Testis (tissue), 3 donors: ENCODE measurements around the gene GABRR2. TPM values are rescaled to one million over a fixed set of nuclear protein-coding genes. Genes with fewer than 3 reads are reported as not detected.
"Not testable (repeated sequence)": the region's sequence is repeated elsewhere in the genome, so short reads cannot be mapped to it uniquely, and the experiment has no call there.

Experiments used
- DNase-seq: peaks from one replicate; pipeline ENCODE4 v3.0.0-alpha.2; 2019
- H3K27ac ChIP-seq, 2 donors: fragments of 200-600 bp; sonication (generic); one replicate each; pipeline ENCODE4 v1.5.1; 2019
- H3K27me3 ChIP-seq: fragments of 200-600 bp; sonication (generic); one replicate; pipeline ENCODE4 v1.5.1; 2019
- H3K36me3 ChIP-seq: fragments of 200-600 bp; sonication (generic); one replicate; pipeline ENCODE4 v1.5.1; 2017; ENCODE audit warnings: low read depth; ENCODE audit errors: missing control alignments
- H3K4me1 ChIP-seq: fragments of 200-600 bp; sonication (generic); one replicate; pipeline ENCODE4 v1.5.1; 2019
- H3K4me3 ChIP-seq, 2 donors: fragments of 200-600 bp; sonication (generic); one replicate each; pipeline ENCODE4 v1.5.1; 2017 to 2019
- H3K9me3 ChIP-seq: fragments of 200-600 bp; sonication (generic); one replicate; pipeline ENCODE4 v1.5.1; 2017
- POLR2A ChIP-seq: fragments of 450-650 bp; IDR thresholded peaks from one replicate; pipeline ENCODE4 v1.6.1; 2017; ENCODE audit warnings: antibody characterized with exemption, mild to moderate bottlenecking, moderate library complexity
- WGBS, 2 donors: methylation state at CpG; one replicate each; pipeline ENCODE4 v1.1.5; 2018; 5-methylcytosine and 5-hydroxymethylcytosine counted together
- intact Hi-C: fragments of 100-400 bp; cut with DNase I; formaldehyde crosslinking; loops from one replicate; pipeline ENCODE4 v1.15.1; 2023; ENCODE audit warnings: low total_unique reads
- polyA plus RNA-seq: library from polyadenylated mRNA; stranded (reverse); fragments of 350-450 nt; fragmentation: Illumina TruSeq; extraction: RNeasy Lipid Tissue Mini Kit (QIAGEN cat#74804); gene quantifications from one replicate; pipeline ENCODE4 v1.2.3, GENCODE V29; 2014; ENCODE audit warnings: low read depth, low replicate concordance; ENCODE audit not compliant: insufficient read depth
- total RNA-seq, 2 donors: library from RNA; depleted of rRNA; stranded (reverse); fragments of >200 nt; gene quantifications; one replicate each; pipeline ENCODE4 v1.2.3, GENCODE V29; 2016
- TF ChIP-seq, protein P1 (sequence below), 3 experiments: fragments of 450-650 bp in 2 of 3; fragments of 200-600 bp in 1 of 3; sonication (generic) in 1 of 3; IDR thresholded peaks; one replicate each; pipeline ENCODE4 v1.5.1; 2016 to 2019; ENCODE audit warnings: antibody characterized with exemption in 3 of 3, mild to moderate bottlenecking in 2 of 3, moderate library complexity in 1 of 3

Gene GABRR2
- total and polyA plus RNA-seq, 3 donors from 2014 or later: 0.62 to 0.79 TPM; not detected in 1

- intact Hi-C loops: no loop called here
- no peak overlapping the region for H3K27ac ChIP-seq
Measured at GRCh38 chr6:89297695-89298351, 17.3 kb downstream of the GABRR2 start.

DNA sequence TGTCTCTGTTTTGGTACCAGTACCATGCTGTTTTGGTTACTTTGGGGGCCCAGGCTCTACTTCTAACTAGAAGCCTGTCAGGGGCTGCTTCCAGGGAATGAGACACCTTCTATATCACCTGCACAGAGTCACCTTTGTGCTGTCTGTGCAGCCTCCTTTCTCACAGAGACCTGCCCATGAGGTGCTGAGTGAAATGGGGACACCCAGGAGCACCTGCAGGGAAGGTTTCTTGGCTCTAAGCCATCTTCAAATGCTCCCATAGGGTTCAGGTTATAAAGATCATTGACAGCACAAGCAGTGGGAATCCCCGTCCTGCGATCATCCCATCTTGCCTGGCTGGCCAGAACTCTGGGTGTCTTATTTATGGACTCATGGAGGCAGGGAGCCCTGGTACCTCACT lies 19.1 kb downstream of the GABRR2 start:
- no peak overlapping the region for H3K27ac ChIP-seq
- H3K27me3 ChIP-seq: no peaks in the 10 kb centered on the region
- no peaks in the 10 kb centered on the region for H3K4me1 ChIP-seq
- no peaks in the 10 kb centered on the region for H3K36me3 ChIP-seq
- 100% methylated on average over 2 of the region's 2 CpGs; no CpG with 5 or more reads in 1 of the 2 donors for WGBS, 2 donors
- no peak for DNase-seq
- intact Hi-C loops: no loop called here
- no peaks in the 10 kb centered on the region for H3K9me3 ChIP-seq
- H3K4me3 ChIP-seq: no peak overlapping the region
- TF ChIP-seq POLR2A: no peak
- TF ChIP-seq, protein P1, sequence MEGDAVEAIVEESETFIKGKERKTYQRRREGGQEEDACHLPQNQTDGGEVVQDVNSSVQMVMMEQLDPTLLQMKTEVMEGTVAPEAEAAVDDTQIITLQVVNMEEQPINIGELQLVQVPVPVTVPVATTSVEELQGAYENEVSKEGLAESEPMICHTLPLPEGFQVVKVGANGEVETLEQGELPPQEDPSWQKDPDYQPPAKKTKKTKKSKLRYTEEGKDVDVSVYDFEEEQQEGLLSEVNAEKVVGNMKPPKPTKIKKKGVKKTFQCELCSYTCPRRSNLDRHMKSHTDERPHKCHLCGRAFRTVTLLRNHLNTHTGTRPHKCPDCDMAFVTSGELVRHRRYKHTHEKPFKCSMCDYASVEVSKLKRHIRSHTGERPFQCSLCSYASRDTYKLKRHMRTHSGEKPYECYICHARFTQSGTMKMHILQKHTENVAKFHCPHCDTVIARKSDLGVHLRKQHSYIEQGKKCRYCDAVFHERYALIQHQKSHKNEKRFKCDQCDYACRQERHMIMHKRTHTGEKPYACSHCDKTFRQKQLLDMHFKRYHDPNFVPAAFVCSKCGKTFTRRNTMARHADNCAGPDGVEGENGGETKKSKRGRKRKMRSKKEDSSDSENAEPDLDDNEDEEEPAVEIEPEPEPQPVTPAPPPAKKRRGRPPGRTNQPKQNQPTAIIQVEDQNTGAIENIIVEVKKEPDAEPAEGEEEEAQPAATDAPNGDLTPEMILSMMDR (IDR thresholded peaks at IDR 0.05): no peak

More at GRCh38 chr6:89297695-89298351, 17.3 kb downstream of the GABRR2 start:
- no peaks in the 10 kb centered on the region for H3K27me3 ChIP-seq
- WGBS, 2 donors: 53 to 56% methylated on average over 12 of the region's 12 CpGs
- no peaks in the 10 kb centered on the region for H3K36me3 ChIP-seq
- H3K4me1 ChIP-seq: no peaks in the 10 kb centered on the region
- TF ChIP-seq POLR2A: no peak
- TF ChIP-seq, protein P1 (IDR thresholded peaks at IDR 0.05): no peak
- no peak for DNase-seq
- H3K4me3 ChIP-seq: no peak overlapping the region
- H3K9me3 ChIP-seq: no peaks in the 10 kb centered on the region

DNA sequence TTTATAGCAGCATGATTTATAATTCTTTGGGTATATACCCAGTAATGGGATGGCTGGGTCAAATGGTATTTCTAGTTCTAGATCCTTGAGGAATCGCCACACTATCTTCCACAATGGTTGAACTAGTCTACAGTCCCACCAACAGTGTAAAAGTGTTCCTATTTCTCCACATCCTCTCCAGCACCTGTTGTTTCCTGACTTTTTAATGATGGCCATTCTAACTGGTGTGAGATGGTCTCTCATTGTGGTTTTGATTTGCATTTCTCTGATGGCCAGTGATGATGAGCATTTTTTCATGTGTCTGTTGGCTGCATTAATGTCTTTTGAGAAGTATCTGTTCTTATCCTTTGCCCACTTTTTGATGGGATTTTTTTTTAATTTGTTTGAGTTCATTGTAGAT lies 20.0 kb downstream of the GABRR2 start:
- H3K27ac ChIP-seq, H3K9me3 ChIP-seq, intact Hi-C loops, H3K4me1 ChIP-seq, H3K27me3 ChIP-seq, H3K4me3 ChIP-seq, DNase-seq, H3K36me3 ChIP-seq: not testable (repeated sequence)
- 94 to 100% methylated on average over 1 of the region's 1 CpG for WGBS, 2 donors

DNA sequence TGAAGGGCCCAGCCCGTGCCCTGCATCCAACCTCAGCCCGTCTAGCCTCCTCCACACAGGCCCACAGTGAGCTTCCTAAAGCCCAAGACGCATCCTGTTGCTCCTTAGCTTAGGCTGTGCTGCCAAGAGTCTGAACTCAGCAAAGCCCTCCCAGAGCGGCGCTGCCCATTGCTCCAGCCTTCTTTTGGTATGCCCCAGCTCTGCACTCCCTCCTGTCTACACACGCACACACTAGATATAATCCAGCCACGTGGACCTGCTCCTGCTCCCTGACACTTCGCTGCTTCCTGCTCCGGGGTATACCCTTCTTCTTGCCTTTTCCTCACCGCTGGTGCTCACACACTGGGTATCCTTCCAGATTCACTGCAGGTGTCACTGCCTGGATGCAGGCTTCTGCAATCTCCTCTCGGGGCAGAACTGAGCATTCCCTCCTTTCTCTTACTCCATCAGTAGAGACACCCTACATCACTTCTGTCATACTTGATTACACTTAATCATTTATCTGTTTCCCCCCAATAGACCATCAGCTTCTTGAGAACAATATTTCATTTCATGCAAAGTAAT lies 23.8 kb downstream of the GABRR2 start:
- TF ChIP-seq, protein P1 (IDR thresholded peaks at IDR 0.05): no peak
- TF ChIP-seq POLR2A: no peak
- 86 to 90% methylated on average over 10 to 11 of the region's 11 CpGs for WGBS, 2 donors
- no peak overlapping the region for H3K4me3 ChIP-seq
- H3K27me3 ChIP-seq: no peaks in the 10 kb centered on the region
- no peak for DNase-seq
- intact Hi-C loops: no loop called here
- H3K4me1 ChIP-seq: no peaks in the 10 kb centered on the region
- no peak overlapping the region for H3K27ac ChIP-seq
- H3K36me3 ChIP-seq: no peaks in the 10 kb centered on the region
- no peaks in the 10 kb centered on the region for H3K9me3 ChIP-seq

- H3K27me3 ChIP-seq: no peaks in the 10 kb centered on the region
- TF ChIP-seq, protein P1 (IDR thresholded peaks at IDR 0.05): no peak
- no peak for TF ChIP-seq POLR2A
- no peaks in the 10 kb centered on the region for H3K9me3 ChIP-seq
- no peaks in the 10 kb centered on the region for H3K36me3 ChIP-seq
- H3K27ac ChIP-seq: no peak overlapping the region
- no peak for DNase-seq
- intact Hi-C loops: no loop called here
- H3K4me3 ChIP-seq: no peak overlapping the region
- whole genome bisulfite sequencing, 2 donors: 89 to 91% methylated on average over 5 to 13 of the region's 13 CpGs
- H3K4me1 ChIP-seq: no peaks in the 10 kb centered on the region
Measured at GRCh38 chr6:89290401-89291155, 24.5 kb downstream of the GABRR2 start.
